Panc1 (cell line): Measurements from ENCODE around the gene CORO2A.

Experiments used
- TCF7L2 ChIP-seq: IDR thresholded peaks from 2 replicates; pipeline ENCODE4 v1.6.1; 2011; ENCODE audit warnings: mild to moderate bottlenecking, low read depth, low read length, inconsistent platforms
- TF ChIP-seq, protein P1 (sequence below): fragments of 450-650 bp; IDR thresholded peaks from 2 replicates; pipeline ENCODE4 v1.5.1; 2017; ENCODE audit warnings: mild to moderate bottlenecking

DNA sequence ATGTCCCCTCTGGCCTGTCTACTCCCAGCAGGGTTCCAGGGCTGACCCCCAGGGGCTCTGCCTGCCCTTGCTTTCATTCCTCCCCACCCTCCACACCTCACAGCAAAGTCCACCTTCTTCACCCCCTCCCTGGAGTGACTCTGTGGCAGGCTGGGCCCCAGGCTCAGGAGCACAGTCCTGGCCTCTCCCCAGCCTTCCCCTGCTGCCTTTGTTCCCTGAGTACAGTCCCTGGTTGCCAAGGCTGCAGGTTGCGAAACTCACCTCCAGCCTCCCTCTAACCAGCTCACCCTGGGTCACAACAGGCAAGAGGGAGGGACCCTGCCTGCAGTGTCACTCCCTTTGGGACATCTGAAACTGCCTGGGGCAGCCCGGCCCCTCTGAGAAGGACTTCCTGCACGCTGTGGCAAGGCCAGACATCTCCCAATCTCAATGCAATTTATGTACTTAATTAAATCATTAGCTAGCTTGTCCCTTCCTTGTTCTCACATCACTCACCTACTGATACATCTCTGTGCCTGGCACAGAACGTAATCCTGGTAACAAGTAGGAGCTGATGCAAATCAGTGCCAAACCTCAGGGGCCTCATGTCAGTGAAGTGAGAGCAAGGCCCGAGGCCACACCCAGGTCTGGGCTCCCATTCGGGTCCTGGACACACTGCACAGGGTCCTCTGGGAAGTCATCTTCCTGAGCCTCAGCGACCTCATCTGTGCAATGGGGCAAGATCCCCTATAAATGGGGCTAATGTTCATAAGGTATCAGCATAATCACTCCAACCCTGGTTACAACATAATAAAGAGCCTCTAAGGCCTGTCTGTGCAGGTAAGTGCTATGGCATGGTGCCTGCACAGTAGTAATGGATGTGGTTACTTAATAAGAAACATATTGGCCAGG is 46.1 kb downstream of the CORO2A start:
- TF ChIP-seq, protein P1, sequence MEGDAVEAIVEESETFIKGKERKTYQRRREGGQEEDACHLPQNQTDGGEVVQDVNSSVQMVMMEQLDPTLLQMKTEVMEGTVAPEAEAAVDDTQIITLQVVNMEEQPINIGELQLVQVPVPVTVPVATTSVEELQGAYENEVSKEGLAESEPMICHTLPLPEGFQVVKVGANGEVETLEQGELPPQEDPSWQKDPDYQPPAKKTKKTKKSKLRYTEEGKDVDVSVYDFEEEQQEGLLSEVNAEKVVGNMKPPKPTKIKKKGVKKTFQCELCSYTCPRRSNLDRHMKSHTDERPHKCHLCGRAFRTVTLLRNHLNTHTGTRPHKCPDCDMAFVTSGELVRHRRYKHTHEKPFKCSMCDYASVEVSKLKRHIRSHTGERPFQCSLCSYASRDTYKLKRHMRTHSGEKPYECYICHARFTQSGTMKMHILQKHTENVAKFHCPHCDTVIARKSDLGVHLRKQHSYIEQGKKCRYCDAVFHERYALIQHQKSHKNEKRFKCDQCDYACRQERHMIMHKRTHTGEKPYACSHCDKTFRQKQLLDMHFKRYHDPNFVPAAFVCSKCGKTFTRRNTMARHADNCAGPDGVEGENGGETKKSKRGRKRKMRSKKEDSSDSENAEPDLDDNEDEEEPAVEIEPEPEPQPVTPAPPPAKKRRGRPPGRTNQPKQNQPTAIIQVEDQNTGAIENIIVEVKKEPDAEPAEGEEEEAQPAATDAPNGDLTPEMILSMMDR, result no peak
- TF ChIP-seq TCF7L2, result no peak
